HFFc6 (cell line): ENCODE results near the gene QDPR. TPM values are rescaled to one million over a fixed set of nuclear protein-coding genes. Genes with fewer than 3 reads are reported as not detected.

Experiments
- DNase-seq: peaks from one replicate; pipeline ENCODE4 v3.0.0-alpha.2; 2018
- H3K27ac Mint-ChIP-seq: 2 replicates; pipeline ENCODE4 v1.8.0; 2020; ENCODE audit warnings: mild to moderate bottlenecking, mixed read lengths
- H3K27me3 Mint-ChIP-seq: 2 replicates; pipeline ENCODE4 v1.8.0; 2021; ENCODE audit warnings: mild to moderate bottlenecking, moderate library complexity, mixed read lengths; ENCODE audit not compliant: insufficient read depth
- H3K36me3 Mint-ChIP-seq: 2 replicates; pipeline ENCODE4 v1.8.0; 2021; ENCODE audit warnings: low read depth, mixed read lengths
- H3K4me1 Mint-ChIP-seq: 2 replicates; pipeline ENCODE4 v1.8.0; 2020; ENCODE audit warnings: low read depth, mixed read lengths
- H3K4me3 Mint-ChIP-seq: 2 replicates; pipeline ENCODE4 v1.8.0; 2020; ENCODE audit warnings: mild to moderate bottlenecking, moderate library complexity, mixed read lengths
- H3K9me3 Mint-ChIP-seq: 2 replicates; pipeline ENCODE4 v1.8.0; 2020; ENCODE audit warnings: mild to moderate bottlenecking, mixed read lengths
- CTCF ChIP-seq: fragments of 200-600 bp; sonication (generic); IDR thresholded peaks from 2 replicates; pipeline ENCODE4 v1.5.0; 2021; ENCODE audit warnings: antibody characterized with exemption, mild to moderate bottlenecking
- total RNA-seq, 6 experiments: library from RNA; stranded (reverse); fragmentation: NEBNext Ultra II Directional; extraction: Animal tissue kit (Norgen Biotek cat#: 25700); gene quantifications; 2 replicates in 1 of 6; 3 replicates in 5 of 6; pipeline ENCODE4 v1.2.3, GENCODE V29; 2021

Gene QDPR
- total RNA-seq, 6 experiments from 2014 or later, result 39.0 to 49.0 (median 43.6) TPM

GRCh38 chr4:17497890-17498523 is 13.9 kb downstream of the QDPR start:
- Mint-ChIP-seq H3K4me1 (peaks cover 26% of the 10 kb centered on the region), H3K9me3 (no peaks in the 10 kb centered on the region), H3K27ac (no peak overlapping the region), H3K4me3 (no peak overlapping the region), H3K36me3 (peaks cover 25% of the 10 kb centered on the region), H3K27me3 (no peaks in the 10 kb centered on the region)
- TF ChIP-seq CTCF, result no peak
- no peak for DNase-seq

DNA sequence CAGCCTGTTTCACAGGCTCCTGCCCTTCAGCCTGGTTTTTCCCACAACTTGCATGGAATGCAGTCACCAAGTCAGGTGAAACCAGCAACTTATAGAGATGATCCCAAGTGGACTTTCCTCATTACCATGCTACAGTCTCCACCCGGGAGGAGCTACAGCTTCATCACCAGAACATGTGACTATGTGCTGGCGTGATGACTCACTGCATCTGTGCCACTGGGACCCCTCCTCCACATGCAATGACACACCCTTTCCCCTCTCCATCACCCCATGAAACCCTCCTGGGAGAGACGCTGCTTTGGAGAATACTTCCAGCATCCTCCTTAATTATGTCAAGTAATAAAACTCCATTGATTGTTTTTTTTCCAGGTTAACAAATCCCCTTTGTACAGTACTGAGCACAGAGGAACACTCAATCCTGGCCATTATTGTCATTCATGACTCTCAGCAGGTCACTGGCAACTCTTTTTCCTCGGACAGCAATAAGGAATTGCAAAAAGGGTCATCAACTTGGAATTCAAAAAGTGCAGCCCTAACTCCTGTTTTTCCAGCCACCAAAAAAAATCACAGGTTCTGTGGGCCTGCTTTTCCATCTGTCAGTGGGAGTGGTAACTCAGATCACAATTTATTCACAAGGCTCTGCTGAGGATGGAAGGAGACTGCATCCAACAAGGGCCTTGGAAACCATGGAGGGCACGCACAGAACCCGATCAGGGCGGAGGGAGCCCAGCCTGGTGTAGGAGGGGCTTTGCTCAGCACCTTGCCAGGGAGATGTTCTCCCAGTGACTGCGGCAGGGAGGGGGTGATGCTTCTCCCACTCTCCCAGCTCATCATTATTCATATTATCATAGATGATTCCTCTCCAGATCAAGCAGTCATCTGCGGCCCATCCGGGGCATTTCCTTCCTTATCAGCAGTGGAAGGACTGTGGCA is 17.4 kb downstream of the QDPR start:
- Mint-ChIP-seq H3K27ac (peak overlapping the region; percentile 64), H3K27me3 (no peaks in the 10 kb centered on the region), H3K4me1 (peaks cover 35% of the 10 kb centered on the region), H3K4me3 (peak overlapping the region; percentile 0; the same call in 1 of the 2 replicates), H3K36me3 (peaks cover 31% of the 10 kb centered on the region), H3K9me3 (no peaks in the 10 kb centered on the region)
- DNase-seq, result peak; percentile 67
- no peak for TF ChIP-seq CTCF

DNA sequence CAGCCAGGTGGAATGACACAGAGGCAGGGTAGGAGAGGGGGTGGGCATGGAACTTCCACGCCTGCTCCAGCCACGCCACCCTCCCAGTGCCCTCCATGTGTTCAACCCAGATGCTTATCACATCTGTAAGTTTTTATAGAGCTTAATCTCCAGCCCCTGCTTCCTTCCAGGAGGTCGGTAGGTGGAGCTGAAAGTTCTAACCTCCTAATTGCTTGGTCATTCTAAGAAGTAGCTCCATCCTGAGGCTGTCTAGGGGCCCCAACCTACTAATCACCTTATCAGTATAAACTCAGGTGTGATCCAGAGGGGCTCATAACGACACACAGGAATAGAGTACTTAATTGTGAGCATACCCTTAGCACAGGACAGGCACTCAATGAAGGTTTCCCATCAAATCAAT is 18.3 kb downstream of the QDPR start:
- peak overlapping the region; percentile 64 for H3K27ac Mint-ChIP-seq
- H3K27me3 Mint-ChIP-seq, result no peaks in the 10 kb centered on the region
- peaks cover 26% of the 10 kb centered on the region for H3K36me3 Mint-ChIP-seq

DNA sequence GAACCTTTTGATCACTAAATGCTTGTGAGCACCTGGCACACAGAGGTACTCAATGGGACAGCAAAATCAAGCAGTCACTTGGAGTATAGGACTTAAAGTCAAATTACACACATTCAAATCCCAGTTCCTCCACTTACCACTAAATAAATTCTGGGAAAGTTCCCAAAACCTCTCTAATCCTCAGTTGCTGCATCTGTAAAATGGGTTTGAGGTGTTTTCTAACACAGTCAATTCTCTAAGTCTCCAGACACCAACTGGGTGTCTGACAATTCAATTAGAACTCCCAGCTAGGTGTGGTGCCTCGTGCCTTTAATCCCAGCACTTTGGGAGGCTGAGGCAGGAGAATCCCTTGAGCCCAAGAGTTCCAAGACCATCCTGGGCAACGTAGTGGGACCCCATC is 19.0 kb downstream of the QDPR start:
- no peak for DNase-seq
- Mint-ChIP-seq H3K9me3 (no peaks in the 10 kb centered on the region), H3K27ac (no peak overlapping the region), H3K4me1 (peaks cover 27% of the 10 kb centered on the region), H3K36me3 (peaks cover 25% of the 10 kb centered on the region), H3K4me3 (no peak overlapping the region), H3K27me3 (no peaks in the 10 kb centered on the region)
- no peak for TF ChIP-seq CTCF

More for the DNA sequence above, 18.3 kb downstream of the QDPR start:
- Mint-ChIP-seq H3K4me3 (no peak overlapping the region), H3K9me3 (no peaks in the 10 kb centered on the region), H3K4me1 (peaks cover 34% of the 10 kb centered on the region)
- DNase-seq, result no peak
- no peak for TF ChIP-seq CTCF

DNA sequence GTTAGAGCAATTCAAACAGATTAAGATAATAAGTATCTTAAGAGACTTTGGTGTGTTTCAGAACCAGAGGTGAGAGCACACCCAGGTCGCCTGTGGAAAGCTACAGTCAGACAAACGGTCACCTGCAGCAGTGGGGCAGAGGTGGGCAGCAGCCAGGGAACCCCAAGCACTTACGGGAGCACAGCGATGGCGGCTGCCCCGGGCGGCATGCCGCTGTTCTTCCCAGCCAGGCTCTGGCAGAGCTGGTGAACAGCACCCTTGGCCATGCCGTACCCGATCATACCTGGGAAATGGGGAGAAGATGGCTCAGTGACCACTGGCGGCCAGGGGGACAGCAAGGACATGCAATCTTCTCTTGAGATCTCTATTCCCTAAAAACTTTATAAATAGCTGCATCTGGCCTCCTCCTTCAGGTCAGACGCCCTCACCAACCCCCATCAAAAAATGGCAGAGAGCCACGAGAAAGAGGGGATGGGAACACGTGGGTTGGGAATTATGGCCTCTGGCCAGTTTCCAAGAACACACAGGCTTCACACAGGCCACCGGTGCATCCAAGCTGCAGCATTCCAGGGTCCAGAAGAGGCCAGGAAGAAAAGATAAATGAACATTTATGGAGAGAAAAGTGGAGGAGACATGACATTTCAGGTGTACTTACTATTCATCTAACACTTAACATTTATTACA is 19.7 kb downstream of the QDPR start:
- Mint-ChIP-seq H3K9me3 (no peaks in the 10 kb centered on the region), H3K27ac (no peak overlapping the region), H3K36me3 (peaks cover 23% of the 10 kb centered on the region), H3K4me3 (no peak overlapping the region), H3K4me1 (peaks cover 24% of the 10 kb centered on the region), H3K27me3 (no peaks in the 10 kb centered on the region)
- DNase-seq, result no peak
- no peak for TF ChIP-seq CTCF
